ENCODE measurements around the gene SFT2D3. TPM values are rescaled to one million over a fixed set of nuclear protein-coding genes. Genes with fewer than 3 reads are reported as not detected.

The SFT2D3 gene
- total and polyA plus RNA-seq, 2 experiments from 2014 or later = 1.6 to 10.7 TPM

GRCh38 chr2:127653421-127654083 lies 47.7 kb upstream of the SFT2D3 start:
- Histone ChIP-seq H3K4me3 (no peak overlapping the region), H3K9me3 (ENCODE audit: low read depth) (no peaks in the 10 kb centered on the region), H3K79me2 (no peaks in the 10 kb centered on the region), H3K36me3 (replicated peaks; ENCODE audit: insufficient read depth, low read depth) (no peaks in the 10 kb centered on the region), H3K4me2 (no peak overlapping the region), H2AFZ (no peak overlapping the region), H3K27ac (no peak overlapping the region), H4K20me1 (ENCODE audit: insufficient read depth, poor library complexity, severe bottlenecking) (no peaks in the 10 kb centered on the region), H3K27me3 (no peaks in the 10 kb centered on the region), H3K9me2 (replicated peaks; ENCODE audit: insufficient read depth) (no peaks in the 10 kb centered on the region), H3K4me1 (ENCODE audit: insufficient read depth) (no peaks in the 10 kb centered on the region)
- no peak for TF ChIP-seq EZH2 (IDR thresholded peaks at IDR 0.05; ENCODE audit: borderline replicate concordance)
- no peak for TF ChIP-seq EZH2phosphoT487 (IDR thresholded peaks at IDR 0.05; ENCODE audit: low read depth, severe bottlenecking, unreplicated experiment)
- no peak for TF ChIP-seq CTCF (IDR thresholded peaks at IDR 0.05; ENCODE audit: poor library complexity)
- no peak for DNase-seq (ENCODE audit: low spot score)
- 87% methylated on average over 16 of the region's 16 CpGs for WGBS (ENCODE audit: low lambda C conversion rate, missing lambda C conversion rate)

GRCh38 chr2:127654084-127654837 lies 47.0 kb upstream of the SFT2D3 start:
- WGBS (ENCODE audit: low lambda C conversion rate, missing lambda C conversion rate) = 93% methylated on average over 24 of the region's 24 CpGs

GRCh38 chr2:127654838-127655175 lies 46.5 kb upstream of the SFT2D3 start:
- Histone ChIP-seq H3K36me3 (replicated peaks; ENCODE audit: insufficient read depth, low read depth) (no peaks in the 10 kb centered on the region), H3K4me3 (no peak overlapping the region), H3K9me2 (replicated peaks; ENCODE audit: insufficient read depth) (no peaks in the 10 kb centered on the region), H3K27ac (no peak overlapping the region), H3K4me2 (no peak overlapping the region), H2AFZ (no peak overlapping the region), H4K20me1 (ENCODE audit: insufficient read depth, poor library complexity, severe bottlenecking) (no peaks in the 10 kb centered on the region), H3K79me2 (no peaks in the 10 kb centered on the region), H3K4me1 (ENCODE audit: insufficient read depth) (no peaks in the 10 kb centered on the region), H3K9me3 (ENCODE audit: low read depth) (no peaks in the 10 kb centered on the region), H3K27me3 (no peaks in the 10 kb centered on the region)
- WGBS (ENCODE audit: low lambda C conversion rate, missing lambda C conversion rate) = 90% methylated on average over 8 of the region's 8 CpGs
- no peak for DNase-seq (ENCODE audit: low spot score)
- no peak for TF ChIP-seq EZH2 (IDR thresholded peaks at IDR 0.05; ENCODE audit: borderline replicate concordance)
- TF ChIP-seq CTCF (IDR thresholded peaks at IDR 0.05; ENCODE audit: poor library complexity) = no peak
- TF ChIP-seq EZH2phosphoT487 (IDR thresholded peaks at IDR 0.05; ENCODE audit: low read depth, severe bottlenecking, unreplicated experiment) = no peak

More at GRCh38 chr2:127654084-127654837, 47.0 kb upstream of the SFT2D3 start:
- H3K4me3 ChIP-seq = no peak overlapping the region
- no peak overlapping the region for H2AFZ ChIP-seq
- no peaks in the 10 kb centered on the region for H3K4me1 ChIP-seq (ENCODE audit: insufficient read depth)
- H3K79me2 ChIP-seq = no peaks in the 10 kb centered on the region
- H3K9me3 ChIP-seq (ENCODE audit: low read depth) = no peaks in the 10 kb centered on the region
- no peak overlapping the region for H3K4me2 ChIP-seq
- no peaks in the 10 kb centered on the region for H4K20me1 ChIP-seq (ENCODE audit: insufficient read depth, poor library complexity, severe bottlenecking)
- TF ChIP-seq CTCF (IDR thresholded peaks at IDR 0.05; ENCODE audit: poor library complexity) (no peak), EZH2phosphoT487 (IDR thresholded peaks at IDR 0.05; ENCODE audit: low read depth, severe bottlenecking, unreplicated experiment) (no peak)
- no peak for DNase-seq (ENCODE audit: low spot score)
- no peaks in the 10 kb centered on the region for H3K36me3 ChIP-seq (replicated peaks; ENCODE audit: insufficient read depth, low read depth)
- no peaks in the 10 kb centered on the region for H3K27me3 ChIP-seq
- H3K27ac ChIP-seq = no peak overlapping the region
- no peaks in the 10 kb centered on the region for H3K9me2 ChIP-seq (replicated peaks; ENCODE audit: insufficient read depth)
